HG02610 (cell line): ENCODE results near the gene VMO1.

Source experiments
- ATAC-seq: cut with Tn5 transposase; IDR thresholded peaks from one replicate; pipeline ENCODE4 v1.9.1; 2021; ENCODE audit warnings: mild to moderate bottlenecking, moderate library complexity; ENCODE audit not compliant: unreplicated experiment

Gene VMO1

DNA sequence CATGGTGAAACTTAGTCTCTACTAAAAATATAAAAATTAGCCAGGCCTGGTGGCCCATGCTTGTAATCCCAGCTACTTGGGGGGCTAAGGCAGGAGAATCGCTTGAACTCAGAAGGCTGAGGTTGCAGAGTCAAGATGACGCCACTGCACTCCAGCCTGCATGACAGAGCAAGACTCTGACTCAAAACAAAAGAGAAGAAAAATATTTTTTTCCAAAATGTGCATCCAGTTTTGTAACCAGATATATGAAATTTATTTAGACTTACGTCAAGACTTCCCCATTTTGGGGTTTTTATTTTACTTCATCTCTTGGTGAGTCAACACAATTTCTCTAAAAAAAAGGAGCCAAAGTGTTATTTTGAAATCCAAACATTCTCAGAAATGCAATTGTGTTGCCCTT lies 20.0 kb downstream of the VMO1 start:
- ATAC-seq: no peak

DNA sequence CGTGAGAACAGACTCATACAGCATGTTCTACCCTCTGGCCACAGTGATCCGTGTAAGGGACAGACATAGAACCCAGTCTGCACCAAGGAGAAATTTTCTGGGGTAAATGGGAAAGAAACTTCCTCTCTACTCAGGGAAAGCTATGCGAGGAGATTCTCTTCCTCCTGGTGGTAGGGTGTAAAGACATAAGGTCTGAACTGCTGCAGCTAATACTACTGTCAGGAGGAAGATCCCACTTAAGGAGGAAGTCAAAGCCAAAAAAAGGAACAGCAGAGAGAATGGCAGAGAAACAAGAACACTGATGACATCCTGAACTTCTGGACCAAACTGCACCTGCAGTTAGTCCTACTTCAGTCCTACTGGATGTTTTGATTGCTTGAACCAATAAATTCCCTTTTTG lies 21.6 kb downstream of the VMO1 start:
- ATAC-seq: no peak

DNA sequence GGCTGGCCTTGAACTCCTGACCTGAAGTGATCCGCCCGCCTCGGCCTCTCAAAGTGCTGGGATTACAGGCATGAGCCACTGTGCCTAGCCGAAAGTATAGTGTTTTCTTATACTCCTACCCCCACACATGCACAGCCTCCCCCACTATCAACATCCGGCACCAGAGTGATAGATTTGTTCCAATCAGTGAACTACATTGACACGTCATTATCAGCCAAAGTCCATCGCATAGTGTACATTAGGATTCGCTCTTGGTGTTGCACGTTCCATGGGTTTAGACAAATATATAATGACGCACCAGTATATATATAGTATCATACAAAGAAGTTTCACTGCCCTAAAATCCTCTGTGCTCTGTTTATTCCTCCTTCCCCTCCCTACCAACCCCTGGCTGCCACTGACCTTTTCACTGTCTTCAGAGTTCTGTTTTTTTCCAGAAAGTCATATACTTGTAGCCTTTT lies 26.4 kb downstream of the VMO1 start:
- no peak for ATAC-seq

DNA sequence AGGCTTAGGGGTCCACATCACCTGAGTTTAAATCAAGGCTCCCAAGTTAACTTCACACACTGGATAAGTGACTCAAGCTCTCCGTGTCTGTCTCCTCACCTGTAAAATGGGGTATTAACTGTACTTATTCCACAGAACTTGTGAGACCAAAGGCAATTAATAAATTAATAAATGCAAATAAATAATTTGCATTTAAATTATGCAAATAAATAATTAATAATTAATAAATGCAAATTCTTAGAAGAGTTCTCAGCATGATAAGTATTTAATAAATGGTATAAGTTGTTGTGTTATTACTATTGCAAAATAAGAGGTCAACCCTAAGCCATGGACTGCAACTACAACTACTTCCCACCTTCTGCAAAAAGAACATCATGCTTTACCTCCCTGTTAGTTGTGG lies 32.8 kb downstream of the VMO1 start:
- ATAC-seq: no peak

DNA sequence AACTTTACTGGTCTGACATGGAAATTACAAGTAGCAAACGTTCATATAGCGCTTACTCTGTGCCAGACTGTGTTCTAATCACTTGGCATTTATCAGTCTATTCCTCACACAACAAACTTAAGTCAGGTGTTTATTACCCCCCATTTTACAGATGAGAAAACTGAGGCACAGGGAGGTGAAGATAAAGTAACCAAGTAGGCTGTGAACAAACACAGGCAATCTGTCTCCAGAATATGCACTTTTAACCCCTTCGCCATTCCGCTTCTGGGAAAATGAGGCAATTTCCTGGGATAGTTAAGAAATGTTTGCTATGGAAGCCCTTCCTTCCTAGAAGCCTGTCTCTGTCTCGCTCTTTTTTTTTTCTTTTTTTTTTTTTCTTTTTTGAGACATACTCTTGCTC lies 34.2 kb downstream of the VMO1 start:
- ATAC-seq: no peak

DNA sequence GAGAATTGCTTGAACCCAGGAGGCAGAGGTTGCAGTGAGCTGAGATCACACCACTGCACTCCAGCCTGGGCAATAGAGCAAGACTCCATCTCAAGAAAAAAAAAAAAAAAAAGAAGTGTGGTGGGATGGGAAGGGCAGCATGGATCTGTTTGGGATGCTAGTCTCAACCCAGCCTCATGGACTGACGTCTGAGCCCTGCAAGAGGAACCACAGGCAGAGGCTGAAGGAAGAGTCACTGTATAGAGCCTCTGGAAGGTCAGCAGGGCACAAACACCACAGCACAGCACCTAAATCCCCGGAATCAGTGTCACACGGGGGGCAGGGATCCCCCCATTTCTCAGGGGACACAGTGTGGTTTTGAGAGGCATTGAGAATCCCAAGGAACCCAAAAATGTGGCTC lies 35.6 kb downstream of the VMO1 start:
- ATAC-seq: no peak

DNA sequence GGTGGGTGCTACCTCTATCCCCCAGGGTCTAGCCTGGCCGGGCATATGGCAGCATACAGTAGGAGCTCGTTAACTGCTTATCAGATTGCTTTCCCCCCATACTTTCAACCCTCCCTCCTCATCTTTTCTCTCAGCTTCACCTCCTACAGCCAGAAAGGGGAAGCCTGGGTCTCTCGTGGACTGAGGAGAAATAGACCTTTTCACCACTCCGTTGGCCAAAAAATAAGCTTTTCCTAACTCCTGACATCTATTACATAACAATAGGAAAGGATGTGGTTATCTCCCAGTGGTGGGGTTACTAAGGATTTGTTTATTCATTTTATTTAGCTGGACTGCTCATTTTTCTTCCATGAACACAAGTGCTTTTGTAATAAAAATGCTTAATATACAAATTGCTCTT lies 37.5 kb downstream of the VMO1 start:
- no peak for ATAC-seq

DNA sequence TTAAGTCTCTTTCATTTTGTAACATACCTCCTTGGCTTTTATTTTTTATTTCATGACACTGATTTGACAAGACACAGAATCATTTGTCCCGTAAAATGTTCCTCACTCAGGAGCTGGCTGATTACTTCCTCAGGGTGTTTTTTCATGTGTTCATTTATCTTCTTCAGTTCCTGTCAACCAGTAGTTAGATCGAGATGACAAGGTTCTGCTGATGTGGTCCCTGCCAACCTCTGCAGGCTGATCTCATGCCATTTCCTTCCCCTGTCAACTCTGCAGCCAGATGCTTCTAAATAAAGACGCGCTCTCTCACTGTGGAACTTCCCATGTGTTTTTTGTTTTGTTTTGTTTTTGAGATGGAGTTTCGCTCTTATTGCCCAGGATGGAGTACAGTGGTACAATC lies 38.3 kb downstream of the VMO1 start:
- no peak for ATAC-seq

DNA sequence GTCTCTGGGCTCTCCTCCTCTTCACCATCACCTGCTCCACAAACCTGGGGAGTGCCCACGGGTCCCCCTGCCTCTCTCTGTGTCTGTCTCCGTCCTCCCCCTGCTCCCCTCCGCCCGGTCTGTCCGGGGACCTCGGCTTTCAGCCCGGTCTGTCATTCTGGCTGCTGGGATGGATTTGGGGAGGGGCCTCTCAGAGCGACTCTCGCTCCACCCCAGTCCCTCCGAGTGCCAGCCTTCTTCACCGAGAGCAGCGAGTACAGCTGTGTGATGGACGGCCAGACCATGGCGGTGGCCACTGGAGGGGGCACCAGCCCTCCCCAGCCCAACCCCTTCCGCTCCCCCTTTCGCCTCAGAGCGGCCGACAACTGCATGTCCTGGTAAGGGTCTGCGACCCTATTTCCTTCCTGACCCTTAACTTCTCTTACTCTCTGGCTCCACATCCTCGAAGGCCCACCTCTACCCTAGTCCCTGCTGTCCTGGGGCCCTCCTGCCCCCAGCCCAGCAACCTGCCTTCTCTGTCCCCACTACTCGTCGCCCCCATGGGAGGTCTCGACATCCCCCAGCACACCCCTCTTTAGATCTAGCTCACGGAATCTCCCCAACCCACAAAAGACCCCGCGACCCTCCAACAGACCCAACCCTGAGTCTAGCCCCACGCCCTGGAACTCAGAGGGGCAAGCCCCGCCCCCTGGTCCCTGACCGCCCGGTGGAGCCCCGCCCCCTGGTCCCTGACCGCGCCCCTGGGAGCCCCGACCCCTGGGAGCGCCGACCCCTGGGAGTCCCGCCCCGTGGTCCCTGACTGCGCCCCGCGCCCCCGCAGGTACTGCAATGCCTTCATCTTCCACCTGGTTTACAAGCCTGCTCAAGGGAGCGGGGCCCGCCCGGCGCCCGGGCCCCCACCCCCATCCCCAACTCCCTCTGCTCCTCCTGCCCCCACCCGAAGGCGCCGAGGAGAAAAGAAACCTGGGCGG lies 40.9 kb downstream of the VMO1 start:
- ATAC-seq: no peak

DNA sequence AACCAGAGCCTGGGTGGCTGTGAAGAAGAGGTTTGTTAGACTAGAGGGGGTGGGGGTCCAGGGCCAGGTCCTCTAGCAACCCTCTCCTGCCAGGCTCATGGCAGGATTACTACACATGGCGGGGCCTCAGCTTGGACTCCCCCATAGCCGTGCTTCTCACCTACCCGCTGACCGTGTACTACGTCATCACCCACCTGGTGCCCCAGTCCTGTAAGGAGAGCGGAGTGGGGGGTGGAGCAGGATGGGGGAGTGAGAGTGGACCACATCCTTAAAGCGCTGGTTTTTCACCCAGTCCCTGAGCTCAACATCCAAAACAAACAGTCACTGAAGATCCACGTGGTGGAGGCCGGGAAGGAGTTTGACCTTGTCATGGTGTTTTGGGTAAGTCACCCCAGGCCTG lies 42.3 kb downstream of the VMO1 start:
- ATAC-seq: no peak

DNA sequence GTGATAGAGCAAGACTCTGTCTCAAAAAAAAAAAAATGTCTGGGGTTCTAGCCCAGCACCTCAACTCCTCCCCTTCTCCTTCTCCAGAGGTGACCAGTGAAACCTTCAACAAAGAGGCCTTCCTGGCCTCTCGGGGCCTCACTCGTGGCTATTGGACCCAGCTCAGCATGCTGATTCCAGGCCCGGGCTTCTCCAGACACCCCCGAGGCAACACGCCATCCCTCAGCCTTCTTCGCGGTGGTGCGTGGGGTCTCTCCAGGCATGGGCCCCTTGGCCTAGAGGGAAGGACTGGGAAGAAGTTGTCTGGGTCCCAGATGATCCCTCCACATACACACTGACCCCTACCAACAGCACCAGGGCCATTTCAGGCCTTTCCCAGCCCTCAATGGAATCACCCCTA lies 42.9 kb downstream of the VMO1 start:
- ATAC-seq: no peak

DNA sequence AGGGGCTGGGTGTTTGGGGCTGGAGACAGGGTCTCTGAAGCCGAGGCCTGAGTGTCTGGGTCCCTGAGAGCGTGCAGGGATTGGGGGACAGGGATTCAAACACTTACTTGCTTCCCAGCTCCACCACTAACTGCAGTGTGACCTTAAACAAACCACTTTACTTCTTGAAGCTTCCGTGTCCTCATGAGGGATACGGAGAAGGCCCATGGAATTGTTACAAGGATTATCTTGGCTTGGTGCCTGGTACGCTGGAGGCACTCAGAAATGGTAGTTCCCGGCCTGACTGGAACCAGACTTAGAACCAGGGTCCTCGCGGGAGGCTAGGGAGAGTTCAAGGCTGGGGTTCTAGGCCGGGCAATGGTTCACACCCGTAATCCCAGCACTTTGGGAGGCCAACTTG lies 43.5 kb downstream of the VMO1 start:
- no peak for ATAC-seq

DNA sequence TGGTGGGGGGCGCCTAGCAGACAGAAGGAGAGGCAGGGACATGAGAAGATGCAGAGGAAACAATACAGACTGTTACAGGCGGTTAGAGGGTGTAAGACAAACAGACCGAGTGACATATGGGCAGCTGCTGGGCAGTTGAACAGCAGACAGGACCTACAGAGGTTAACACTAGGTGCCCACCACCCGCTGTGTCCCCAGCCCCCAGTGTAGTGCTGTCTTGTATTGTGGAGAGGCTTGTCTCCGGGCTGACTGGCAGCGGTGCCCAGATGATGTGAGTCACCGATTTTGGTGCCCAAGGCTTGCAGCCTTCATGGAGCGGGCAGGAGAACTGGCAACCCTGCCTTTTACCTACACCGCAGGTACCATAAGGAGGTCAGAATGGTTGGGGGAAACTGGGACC lies 44.0 kb downstream of the VMO1 start:
- no peak for ATAC-seq

DNA sequence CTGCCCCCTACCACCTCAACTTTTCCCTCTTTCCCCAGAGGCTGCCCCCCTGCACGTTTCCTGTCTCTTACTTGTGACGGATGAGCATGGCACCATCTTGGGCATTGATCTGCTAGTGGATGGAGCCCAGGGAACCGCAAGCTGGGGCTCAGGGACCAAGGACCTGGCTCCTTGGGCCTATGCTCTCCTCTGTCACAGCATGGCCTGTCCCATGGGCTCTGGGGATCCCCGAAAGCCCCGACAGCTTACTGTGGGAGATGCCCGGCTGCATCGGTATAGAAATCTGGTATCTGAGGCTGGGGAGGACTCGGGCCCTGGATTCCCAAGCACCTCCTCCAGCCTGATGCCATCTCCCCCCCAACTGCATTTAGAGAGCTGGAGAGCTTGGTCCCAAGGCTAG lies 44.6 kb downstream of the VMO1 start:
- ATAC-seq: no peak

DNA sequence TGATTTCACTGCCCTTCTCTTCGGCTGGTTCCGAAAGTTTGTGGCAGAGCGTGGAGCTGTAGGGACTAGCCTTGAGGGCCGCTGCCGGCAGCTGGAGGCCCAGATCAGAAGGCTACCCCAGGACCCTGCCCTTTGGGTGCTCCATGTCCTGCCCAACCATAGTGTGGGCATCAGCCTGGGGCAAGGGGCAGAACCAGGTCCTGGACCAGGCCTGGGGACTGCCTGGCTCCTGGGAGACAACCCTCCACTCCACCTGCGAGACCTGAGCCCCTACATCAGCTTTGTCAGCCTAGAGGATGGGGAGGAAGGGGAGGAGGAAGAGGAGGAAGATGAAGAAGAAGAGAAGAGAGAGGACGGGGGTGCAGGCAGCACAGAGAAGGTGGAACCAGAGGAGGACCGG lies 45.6 kb downstream of the VMO1 start:
- no peak for ATAC-seq

DNA sequence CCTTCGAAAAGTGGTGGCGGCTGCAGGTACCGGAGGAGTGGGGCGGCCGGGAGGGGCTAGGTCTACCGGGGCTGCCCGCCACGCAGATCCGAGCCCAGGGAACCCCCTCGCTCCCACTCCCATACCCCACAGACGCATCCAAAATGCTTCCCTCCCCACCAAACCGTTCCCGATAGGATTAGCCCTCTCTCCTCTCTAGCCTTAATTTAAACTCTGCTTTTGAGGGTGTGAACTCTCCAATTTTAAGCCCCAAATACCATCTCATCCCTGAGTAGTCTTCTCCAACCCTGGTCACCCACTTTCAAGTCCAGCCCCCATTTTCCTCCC lies 46.2 kb downstream of the VMO1 start:
- no peak for ATAC-seq

DNA sequence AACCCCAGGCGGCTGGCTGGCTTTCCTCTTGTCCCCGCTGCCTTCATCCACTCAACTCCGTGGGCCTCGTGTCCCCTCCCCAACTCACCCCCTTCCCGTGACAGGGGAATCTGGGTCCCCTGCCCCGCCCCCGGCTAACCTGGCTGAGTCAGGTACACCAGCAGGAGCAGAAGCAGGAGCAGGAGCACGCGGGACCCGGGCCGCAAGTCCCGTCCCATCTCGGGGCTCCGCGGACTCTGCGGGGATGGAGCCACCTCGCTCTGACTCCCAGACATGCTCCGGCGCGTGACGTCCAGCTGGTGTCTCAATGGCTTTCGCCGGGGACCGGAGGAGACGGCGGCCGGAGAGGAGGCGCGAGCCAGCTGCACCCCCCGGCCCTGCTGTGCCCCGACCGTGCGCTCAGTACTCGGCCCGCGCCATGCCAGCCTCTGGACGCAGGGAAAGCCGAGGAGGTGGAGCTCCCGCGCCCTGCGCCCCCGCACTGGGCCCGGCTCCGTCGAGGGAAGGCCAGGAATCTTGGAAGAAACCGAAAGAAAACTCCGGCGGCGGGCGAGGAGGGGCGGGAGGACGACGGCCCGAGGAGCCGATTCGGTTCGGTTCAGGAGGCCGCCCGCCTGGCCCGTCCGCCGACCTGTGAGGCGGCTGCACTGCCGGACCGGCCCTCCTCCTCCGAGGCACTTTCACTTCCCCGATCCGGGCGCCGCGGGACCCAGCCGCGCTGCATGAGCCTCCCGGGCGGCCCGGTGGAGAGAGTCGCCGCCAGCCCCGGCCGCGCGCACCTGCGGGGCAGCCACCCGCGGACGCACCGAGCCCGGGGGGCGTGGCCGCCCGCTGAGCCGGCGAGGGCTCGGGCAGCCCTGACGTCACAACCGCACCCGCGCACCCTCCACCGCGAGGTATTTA lies 46.8 kb downstream of the VMO1 start, which contains the start of the genes CXCL16 and ZMYND15:
Gene CXCL16, minus strand, starts transcription at position 807 of the 903 bp plus-strand sequence. Its CDS starts 589 bp downstream, at position 218.
Gene ZMYND15, plus strand, starts transcription at position 712 of the 903 bp plus-strand sequence. CDS start 716 bp downstream, outside the sequence.
- ATAC-seq: peak; percentile 49

DNA sequence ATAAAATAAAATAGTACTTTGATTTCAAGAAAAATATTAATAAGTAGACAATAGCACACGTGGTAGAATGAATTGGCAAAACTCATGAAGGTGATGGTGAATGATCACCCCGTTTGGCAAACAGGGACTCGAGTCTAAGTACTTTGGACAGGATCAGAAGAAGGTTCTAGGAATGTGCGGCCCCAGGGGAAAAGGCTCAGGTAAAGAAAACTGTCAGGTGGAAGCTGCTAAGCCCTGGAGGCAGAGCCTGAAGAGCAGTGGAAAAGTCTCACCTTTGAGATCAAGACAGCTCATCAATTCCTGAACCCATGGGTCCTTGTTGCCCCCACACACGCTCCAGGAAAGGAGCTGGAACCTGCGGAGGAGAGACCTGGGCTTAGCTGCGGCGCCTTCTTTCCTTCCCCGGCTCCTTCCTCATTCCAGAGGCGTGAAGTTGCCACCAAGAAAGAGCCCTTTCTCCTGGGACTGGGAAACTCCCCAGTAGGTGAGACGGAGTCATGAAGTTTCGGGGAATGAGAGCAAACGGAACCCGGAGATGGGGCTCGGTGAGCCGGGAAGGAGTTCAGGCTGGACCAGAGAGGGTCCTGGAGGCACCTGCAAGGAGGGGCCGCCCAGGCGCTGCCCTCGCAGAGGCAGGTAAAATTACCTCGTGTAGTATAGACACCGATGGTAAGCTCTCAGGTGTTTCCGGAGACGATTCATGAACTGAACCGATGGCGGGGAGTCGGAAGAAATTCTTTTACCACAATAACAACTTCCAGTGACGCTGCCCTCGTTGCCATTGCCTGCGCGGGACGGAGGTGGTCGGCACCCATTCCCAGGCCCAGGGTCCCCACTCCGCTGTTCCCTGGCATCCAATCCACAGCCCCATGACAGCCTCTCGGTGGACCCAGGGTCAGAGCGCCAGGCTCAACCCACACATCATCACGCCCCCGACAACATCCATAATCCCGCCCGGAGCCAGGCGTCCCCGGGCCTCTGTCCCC lies 47.7 kb downstream of the VMO1 start:
- no peak for ATAC-seq

DNA sequence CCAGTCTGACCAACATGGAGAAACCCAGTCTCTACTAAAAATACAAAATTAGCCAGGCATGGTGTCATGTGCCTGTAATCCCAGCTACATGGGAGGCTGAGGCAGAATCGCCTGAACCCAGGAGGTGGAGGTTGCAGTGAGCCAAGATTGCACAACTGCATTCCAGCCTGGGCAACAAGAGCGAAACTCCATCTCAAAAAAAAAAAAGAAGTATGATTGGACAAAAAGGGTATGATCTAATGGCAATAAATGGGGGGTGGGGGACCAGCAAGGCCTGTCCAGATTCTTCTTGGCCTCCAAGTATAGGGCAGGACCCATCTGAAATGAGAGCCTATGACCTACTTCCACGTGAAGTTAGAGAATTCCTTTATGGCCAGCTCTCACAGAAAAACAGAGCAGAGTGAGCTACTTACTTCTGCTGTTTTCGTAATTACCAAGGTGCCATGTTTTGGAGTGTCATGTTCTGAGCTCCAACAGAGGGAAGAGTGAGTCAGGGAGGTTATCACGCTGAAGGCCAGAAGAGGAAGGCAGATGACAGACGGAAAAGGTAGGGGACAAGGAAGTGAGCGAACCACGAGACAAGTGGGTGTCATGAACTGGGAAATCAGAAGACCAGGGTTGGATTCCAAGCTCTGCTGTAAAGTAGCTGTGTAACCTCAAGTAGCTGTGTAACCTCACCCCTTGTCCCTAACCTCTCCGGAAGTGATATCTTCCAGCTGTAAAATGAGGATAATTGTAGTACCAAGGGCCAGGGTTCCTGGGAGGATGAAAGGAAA lies 50.1 kb downstream of the VMO1 start:
- no peak for ATAC-seq
